LNCaP clone FGC (cell line): ENCODE measurements around the gene IL17RA.

Source experiments
- DNase-seq: peaks from one replicate; pipeline ENCODE4 v3.0.0-alpha.2; 2011; ENCODE audit warnings: low read depth
- H3K4me3 ChIP-seq: 2 replicates; pipeline ENCODE4 v1.5.1; 2011; ENCODE audit warnings: mild to moderate bottlenecking, low read depth, low read length, control low read depth
- CTCF ChIP-seq: IDR thresholded peaks from 2 replicates; pipeline ENCODE4 v1.5.1; 2012; ENCODE audit warnings: mild to moderate bottlenecking; ENCODE audit not compliant: control insufficient read depth, insufficient read depth; ENCODE audit errors: extremely low read depth

IL17RA gene

GRCh38 chr22:17056058-17056457 lies 28.7 kb upstream of the IL17RA start:
- H3K4me3 ChIP-seq, result no peak overlapping the region
- TF ChIP-seq CTCF, result no peak
- no peak for DNase-seq

GRCh38 chr22:17056807-17057206 lies 28.0 kb upstream of the IL17RA start:
- H3K4me3 ChIP-seq, result no peak overlapping the region
- no peak for DNase-seq
- TF ChIP-seq CTCF, result no peak

- H3K4me3 ChIP-seq, result no peak overlapping the region
- TF ChIP-seq CTCF, result peak; percentile 96
- peak; percentile 28 for DNase-seq
These were observed 26.6 kb upstream of the IL17RA start for GRCh38 chr22:17057959-17058814.

GRCh38 chr22:17060126-17060525 lies 24.7 kb upstream of the IL17RA start:
- DNase-seq, result no peak
- no peak for TF ChIP-seq CTCF
- no peak overlapping the region for H3K4me3 ChIP-seq

GRCh38 chr22:17063411-17064106 lies 21.2 kb upstream of the IL17RA start:
- DNase-seq, result peak; percentile 91
- no peak overlapping the region for H3K4me3 ChIP-seq
- no peak for TF ChIP-seq CTCF

GRCh38 chr22:17064498-17065100 lies 20.2 kb upstream of the IL17RA start:
- no peak for DNase-seq
- no peak overlapping the region for H3K4me3 ChIP-seq
- TF ChIP-seq CTCF, result no peak
